SIG-M5 treated with dmso at 0.1 percent for 504 hours (cell line): ENCODE data around the gene RNF152.

ENCODE experiments used
- DNase-seq: peaks from one replicate; lab custom pipeline; 2025; ENCODE audit not compliant: unreplicated experiment; lab: John Stamatoyannopoulos, UW

RNF152 gene, protein sequence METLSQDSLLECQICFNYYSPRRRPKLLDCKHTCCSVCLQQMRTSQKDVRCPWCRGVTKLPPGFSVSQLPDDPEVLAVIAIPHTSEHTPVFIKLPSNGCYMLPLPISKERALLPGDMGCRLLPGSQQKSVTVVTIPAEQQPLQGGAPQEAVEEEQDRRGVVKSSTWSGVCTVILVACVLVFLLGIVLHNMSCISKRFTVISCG

DNA sequence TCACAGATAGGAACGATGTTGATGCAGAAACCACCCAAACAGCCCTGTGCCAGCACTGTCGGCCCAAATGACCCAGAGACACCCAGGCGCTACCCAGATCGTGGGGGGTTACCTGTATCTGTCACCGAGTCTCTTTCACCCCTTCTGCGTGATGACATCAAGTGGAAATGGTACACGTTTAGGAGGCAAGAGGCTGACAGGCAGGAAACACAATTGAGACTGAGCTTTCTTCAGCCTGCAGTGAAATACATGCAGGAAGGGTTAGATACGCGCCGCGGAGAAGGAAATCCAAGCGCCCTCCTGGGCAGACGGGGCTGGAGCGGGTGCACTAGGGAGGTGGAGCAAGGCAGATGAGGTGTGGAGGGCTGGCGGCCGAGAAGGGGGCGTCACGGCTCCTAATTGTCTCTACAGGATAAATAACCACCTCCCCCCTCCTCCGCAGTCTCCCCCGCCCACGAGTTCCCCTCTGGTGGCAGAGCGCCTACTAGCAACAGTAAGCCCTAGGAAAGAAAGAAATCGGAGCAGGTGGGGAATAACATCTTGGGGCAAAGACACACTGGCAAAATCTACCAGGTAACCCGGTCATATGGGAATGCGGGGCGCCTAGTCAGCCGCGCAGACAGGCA is at the start of gene RNF152:
Gene RNF152 (minus strand): TSS at position 325 of the 626 bp plus-strand sequence. CDS start 76,544 bp downstream, outside the sequence.
- no peak for DNase-seq

- no peak for DNase-seq
Measured at GRCh38 chr18:61941948-61942471, 49.2 kb upstream of the RNF152 start.

GRCh38 chr18:61939046-61939674 is 46.4 kb upstream of the RNF152 start:
- DNase-seq: no peak

- peak; percentile 24 for DNase-seq
Measured at GRCh38 chr18:61935362-61935761, 42.6 kb upstream of the RNF152 start.

DNA sequence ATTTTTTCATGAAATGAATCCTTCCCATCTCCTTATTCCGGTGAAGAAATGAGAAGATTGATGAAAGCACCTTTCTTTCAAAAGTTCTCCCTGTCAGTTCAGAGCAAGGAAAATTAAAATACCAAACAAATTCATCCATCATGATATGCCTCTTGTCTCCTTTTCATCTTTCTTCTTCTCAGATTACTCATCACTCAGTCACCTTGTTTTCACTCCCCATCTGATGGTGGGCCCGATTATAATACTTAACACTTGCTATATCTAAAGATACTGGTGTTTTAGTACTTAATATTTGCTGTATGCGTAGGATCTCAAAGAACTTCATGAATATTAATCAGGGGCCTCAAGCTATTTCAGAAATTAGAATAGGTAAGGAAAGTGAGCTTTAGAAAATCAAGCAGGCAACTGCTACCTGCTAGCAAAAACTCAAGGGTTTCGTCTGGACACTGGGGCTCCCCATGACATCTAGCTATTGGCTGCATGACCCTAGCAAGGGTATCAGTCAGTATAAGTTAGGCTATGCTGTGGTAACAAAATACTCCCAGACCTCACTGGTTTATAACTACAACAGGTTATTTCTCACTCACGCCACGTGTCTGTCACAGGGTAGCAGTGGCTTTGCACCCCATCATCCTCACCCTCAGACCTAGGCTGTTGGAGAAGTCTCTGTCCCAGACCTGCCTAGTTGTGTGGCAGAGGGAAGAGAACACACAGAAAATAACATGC is 39.0 kb upstream of the RNF152 start:
- no peak for DNase-seq

DNA sequence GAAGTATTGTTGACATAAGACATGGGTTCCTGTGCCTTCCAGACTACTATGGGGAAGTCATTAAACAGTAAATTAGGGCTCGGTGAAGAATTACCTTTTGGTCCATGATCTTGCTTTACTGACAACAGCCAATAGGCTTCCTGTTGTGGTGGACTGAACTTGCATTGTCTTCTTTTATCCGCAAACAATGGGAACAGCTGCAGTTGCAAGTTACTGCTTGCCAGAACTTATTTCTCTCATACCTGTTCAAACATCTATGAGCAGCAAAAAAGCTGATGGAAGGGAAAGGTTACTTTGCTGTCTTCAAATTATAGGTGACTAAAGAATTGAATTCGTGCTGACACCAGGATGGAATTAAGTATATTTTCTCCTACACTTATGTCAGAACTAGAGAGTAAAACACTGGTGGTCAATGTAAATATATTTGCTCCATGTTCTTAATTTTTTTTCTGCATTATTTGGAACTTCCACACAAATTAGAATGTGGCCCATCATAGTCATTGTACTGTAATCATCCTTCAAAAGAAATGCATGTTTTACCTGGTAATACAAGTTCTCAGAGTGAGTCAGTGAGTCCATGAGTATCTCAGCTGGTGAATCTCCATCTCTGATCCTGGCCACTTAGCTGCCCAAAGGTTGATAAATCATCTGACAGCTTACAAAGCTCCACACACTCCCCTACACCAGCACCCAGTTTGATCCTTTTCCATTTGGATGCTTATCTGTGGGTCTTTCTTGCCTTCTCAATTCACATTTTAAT is 37.3 kb upstream of the RNF152 start:
- no peak for DNase-seq

DNA sequence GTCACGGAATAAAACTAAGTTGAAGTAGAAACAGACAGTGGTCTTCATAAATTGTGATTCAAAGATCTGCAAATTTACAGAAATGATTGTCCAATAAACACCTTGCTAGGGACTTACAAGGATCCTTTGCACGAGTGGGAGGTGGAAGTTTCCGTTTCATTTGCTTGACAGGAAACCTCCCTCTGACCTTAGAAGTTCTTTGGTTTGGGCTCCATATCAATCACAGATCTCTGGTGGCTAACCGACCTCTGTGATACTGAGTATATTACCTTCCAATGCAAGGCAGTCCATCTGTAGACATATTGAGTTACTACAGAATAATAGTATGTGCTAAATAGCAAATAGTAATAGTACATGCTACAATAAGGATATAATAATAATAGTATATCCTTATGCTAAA is 33.7 kb upstream of the RNF152 start:
- DNase-seq: no peak

DNA sequence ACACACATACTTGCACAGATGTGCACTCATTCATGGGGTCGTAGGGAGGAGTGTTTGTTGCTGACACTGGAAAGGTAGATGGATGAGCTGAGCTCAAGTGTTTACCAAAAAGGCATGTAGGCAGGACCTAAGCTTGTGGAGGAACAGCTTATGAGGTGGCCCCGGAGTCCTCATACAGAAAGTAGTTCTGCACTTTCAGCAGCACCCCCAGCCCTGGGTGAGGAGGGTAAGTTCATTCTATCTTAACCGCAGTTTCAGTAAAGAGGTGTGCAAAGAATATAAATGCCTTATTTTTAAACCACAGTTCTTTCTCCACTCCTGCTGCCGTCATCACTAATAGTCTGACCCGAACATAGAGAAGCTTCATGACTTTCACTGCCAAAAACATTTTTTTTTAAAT is 31.7 kb upstream of the RNF152 start:
- DNase-seq: no peak

DNA sequence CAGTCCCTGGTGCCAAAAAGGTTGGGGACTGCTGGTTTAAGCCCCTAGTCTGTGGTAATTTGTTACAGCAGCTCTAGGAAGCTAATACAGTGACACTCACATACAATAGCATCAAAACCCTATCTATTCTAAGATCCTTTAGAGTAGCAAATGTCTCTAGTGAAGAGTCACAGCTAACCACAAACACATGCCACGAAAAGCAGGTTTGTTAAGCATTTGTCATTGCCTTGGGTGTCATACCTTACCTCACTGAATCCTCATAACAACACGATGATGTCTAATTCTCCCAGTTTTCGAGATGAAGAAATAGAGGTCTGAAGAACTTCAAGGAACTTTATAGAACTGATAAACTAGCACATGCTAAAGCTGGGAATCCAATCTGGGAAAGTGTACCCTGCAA is 29.6 kb upstream of the RNF152 start:
- no peak for DNase-seq

DNA sequence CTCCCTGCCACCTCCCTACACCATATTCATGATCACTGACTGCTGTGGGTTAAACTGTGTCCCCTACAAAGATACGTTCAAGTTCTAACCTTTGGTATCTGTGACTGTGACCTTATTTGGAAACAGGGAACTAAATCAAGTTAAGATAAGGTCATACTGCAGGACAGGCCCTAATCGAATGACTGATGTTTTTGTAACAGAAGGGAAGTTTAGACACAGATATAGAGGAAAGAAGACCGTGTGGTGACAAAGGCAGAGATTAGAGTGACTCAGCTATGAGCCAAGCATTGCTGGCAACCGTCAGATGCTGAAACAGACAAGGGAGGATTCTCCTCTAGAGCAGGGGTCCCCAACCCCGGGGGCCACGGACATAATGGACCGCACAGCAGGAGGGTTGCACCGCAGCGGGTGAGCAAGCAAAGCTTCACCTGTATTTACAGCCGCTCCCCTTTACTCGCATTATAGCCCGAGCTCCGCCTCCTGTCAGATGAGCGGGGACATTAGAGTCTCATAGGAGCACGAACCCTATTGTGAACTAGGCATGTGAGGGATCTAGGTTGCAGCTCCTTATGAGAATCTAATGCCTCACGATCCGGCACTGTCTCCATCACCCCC is 28.9 kb upstream of the RNF152 start:
- DNase-seq: peak; percentile 1

GRCh38 chr18:61917818-61918217 is 25.0 kb upstream of the RNF152 start:
- DNase-seq: no peak

- DNase-seq: no peak
Measured at GRCh38 chr18:61912476-61912875, 19.7 kb upstream of the RNF152 start.

DNA sequence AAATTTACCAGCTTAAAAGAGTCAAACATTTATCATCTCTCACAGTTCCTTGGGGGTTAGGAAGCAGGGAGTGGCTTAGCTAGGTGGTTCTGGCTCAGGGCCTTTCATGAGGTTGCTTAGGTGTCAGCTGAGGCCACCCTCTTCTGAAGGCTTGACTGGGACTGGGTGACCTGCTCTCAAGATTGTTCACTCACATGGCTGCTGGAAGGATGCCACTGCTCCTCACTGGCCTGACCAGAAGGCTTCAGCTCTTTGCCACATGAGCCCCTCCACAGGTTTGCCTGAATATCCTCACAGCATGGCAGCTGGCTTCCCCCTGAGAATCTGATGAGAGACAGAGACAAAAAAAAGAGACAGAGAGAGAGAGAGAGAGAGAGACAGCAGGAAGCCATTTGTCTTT is 17.3 kb upstream of the RNF152 start:
- no peak for DNase-seq

DNA sequence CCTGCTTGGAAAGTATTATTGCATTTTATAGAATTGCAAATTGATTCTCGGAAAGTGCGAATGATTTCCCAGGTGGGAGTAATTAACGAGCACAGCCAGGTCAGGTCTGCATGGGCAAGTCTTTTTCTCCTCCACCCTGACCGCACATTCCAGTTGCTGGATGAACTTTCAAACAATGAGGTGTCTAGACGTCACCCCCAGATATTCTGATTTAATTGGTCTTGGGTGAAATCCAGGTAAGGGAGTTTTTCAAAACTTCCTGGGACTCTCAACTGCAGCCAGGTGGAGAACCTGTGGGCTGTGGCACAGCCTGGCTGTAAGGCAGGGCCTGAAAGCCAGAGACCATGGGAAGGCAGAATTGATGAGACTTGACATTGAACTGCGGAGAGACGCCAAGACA is 15.9 kb upstream of the RNF152 start:
- DNase-seq: no peak

DNA sequence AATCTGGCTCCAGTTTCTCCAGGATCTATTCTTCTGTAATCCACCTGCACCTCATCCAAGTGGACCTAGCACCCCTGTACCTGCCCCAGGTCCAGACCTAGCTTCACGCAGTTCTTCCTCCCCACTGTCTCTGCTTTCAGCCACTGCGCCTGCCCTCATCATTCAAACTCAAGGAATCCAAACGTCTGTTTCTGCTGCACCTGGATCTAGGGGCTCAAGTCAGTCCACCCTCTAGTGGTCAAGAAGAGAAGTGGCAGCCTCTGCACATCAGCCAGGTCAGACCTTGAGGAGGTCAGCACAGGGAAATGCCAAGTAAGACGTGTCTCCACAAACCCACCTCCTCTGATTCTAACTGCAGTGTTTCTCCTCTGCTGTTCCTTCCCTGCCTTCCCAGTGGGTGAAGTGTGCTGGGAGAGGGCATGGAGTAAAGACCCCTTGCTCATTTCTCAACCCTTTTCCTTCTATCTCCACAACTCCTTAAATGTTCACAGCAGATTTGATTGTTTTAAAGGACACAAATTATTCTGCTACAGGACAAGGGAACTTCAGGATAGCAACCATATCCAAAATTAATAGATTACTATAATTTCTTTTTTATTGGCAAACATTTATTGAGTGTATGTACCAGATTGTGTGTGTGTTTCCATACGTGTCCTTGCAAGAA is 8.6 kb upstream of the RNF152 start:
- DNase-seq: peak; percentile 12

DNA sequence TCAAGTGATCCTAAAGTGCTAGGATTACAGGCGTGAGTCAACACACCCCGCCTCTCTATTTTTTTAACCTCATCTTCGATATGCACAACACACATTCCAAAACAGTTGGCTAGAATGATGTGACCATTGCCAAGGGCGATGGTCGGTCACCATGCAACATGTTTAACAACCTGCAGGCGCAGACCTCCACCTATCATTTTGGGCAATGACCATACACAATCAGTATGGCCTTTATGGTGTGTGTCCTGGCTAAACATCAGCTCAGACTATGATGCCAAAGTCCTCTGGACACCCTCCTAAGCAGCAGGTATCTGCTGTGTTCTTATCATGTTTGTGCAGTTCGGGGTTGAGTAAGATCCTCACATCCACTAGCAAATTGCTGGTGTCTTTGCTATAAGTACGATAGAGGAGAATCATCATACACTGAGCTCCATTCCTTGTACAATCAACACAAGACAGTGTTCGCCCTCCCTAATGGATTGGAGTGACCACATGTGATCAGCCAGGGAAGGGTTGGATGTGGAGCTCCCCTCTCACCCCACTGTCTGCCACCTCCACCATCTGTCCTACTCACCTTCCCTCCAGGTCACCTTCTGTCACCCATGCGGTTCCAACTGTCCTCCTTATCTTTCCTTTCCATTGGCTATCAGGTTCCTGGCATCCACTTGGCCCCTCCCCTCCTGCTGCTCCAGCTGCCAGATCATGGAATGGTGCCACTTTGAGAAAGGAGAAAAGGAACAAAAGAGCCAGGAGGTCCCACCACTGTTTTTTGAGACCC is 7.9 kb upstream of the RNF152 start:
- no peak for DNase-seq

GRCh38 chr18:61898640-61899101 is 5.9 kb upstream of the RNF152 start:
- DNase-seq: no peak

- DNase-seq: no peak
Measured at GRCh38 chr18:61896757-61897156, 4.0 kb upstream of the RNF152 start.

DNA sequence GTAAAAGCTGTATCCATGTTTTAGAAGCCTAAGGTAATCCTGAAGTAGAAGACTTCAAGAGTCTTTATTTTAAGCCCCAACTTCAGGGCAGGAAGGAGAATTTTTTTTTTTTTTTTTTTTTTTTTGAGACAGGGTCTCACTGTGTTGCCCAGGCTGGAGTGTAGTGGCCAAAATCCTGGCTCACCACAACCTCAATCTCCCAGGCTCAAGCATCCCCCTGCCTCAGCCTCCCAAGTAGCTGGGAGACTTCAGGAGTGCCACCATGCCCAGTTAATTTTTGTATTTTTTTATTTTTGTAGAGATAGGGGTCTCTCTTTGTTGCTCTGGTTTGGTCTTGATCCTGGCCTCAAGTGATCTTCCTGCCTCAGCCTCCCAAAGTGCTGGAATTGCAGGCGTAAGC is 3.3 kb upstream of the RNF152 start:
- DNase-seq: no peak
